RWPE2 (cell line): ENCODE measurements around the gene ATP4B.
A peak's percentile ranks its signal among the peaks of the same experiment; 100 is the strongest.

Experiments used
- ATAC-seq: fragments of 200-7000 bp; cut with Tn5 transposase; 3 replicates; pipeline ENCODE4 v1.9.1; 2021; ENCODE audit warnings: low read depth
- DNase-seq: peaks from one replicate; pipeline ENCODE4 v3.0.0-alpha.2; 2020; ENCODE audit warnings: low spot score
- H3K27ac ChIP-seq: fragments of 450-650 bp; 2 replicates; pipeline ENCODE4 v1.5.1; 2017; ENCODE audit warnings: mild to moderate bottlenecking; ENCODE audit not compliant: poor library complexity, severe bottlenecking
- H3K27me3 ChIP-seq: fragments of 250-450 bp; sonication (Bioruptor Pico); 2 replicates; pipeline ENCODE4 v1.5.1; 2021; ENCODE audit warnings: mild to moderate bottlenecking, moderate library complexity; ENCODE audit not compliant: insufficient read depth, poor library complexity, severe bottlenecking
- H3K36me3 ChIP-seq: fragments of 250-450 bp; sonication (Bioruptor Pico); 2 replicates; pipeline ENCODE4 v1.5.1; 2020; ENCODE audit warnings: low read depth, mild to moderate bottlenecking, moderate library complexity
- H3K4me1 ChIP-seq: fragments of 250-450 bp; sonication (Bioruptor Pico); 2 replicates; pipeline ENCODE4 v1.5.1; 2021; ENCODE audit warnings: mild to moderate bottlenecking, moderate library complexity; ENCODE audit not compliant: insufficient read depth, poor library complexity, severe bottlenecking
- H3K4me3 ChIP-seq: fragments of 250-450 bp; sonication (Bioruptor Pico); 2 replicates; pipeline ENCODE4 v1.5.1; 2021; ENCODE audit warnings: mild to moderate bottlenecking, moderate library complexity; ENCODE audit not compliant: severe bottlenecking
- H3K9me3 ChIP-seq: fragments of 250-450 bp; sonication (Bioruptor Pico); 2 replicates; pipeline ENCODE4 v1.5.1; 2021; ENCODE audit warnings: mild to moderate bottlenecking, moderate library complexity; ENCODE audit not compliant: severe bottlenecking
- CTCF ChIP-seq: fragments of 450-650 bp; IDR thresholded peaks from one replicate; pipeline ENCODE4 v1.5.1; 2017; ENCODE audit warnings: mild to moderate bottlenecking, moderate library complexity; ENCODE audit not compliant: poor library complexity, severe bottlenecking

Gene ATP4B

GRCh38 chr13:113607889-113608635 is 49.9 kb downstream of the ATP4B start:
- H3K4me3 ChIP-seq, result no peak overlapping the region
- no peak for TF ChIP-seq CTCF
- ATAC-seq (0 out of 3 replicates have a peak, but pooled peaks have one; percentile 24), DNase-seq (no peak)
- no peak overlapping the region for H3K27ac ChIP-seq
- no peaks in the 10 kb centered on the region for H3K9me3 ChIP-seq
- no peaks in the 10 kb centered on the region for H3K4me1 ChIP-seq
- peaks cover 57% of the 10 kb centered on the region for H3K36me3 ChIP-seq
- no peaks in the 10 kb centered on the region for H3K27me3 ChIP-seq

GRCh38 chr13:113607056-113607888 is 50.7 kb downstream of the ATP4B start:
- no peaks in the 10 kb centered on the region for H3K4me1 ChIP-seq
- no peaks in the 10 kb centered on the region for H3K27me3 ChIP-seq
- TF ChIP-seq CTCF, result no peak
- H3K4me3 ChIP-seq, result no peak overlapping the region
- no peak overlapping the region for H3K27ac ChIP-seq
- peaks cover 49% of the 10 kb centered on the region for H3K36me3 ChIP-seq
- H3K9me3 ChIP-seq, result no peaks in the 10 kb centered on the region
- DNase-seq (no peak), ATAC-seq (no peak)

- H3K27me3 ChIP-seq, result no peaks in the 10 kb centered on the region
Measured at GRCh38 chr13:113605866-113606438, 52.0 kb downstream of the ATP4B start.

GRCh38 chr13:113605461-113605860 is 52.5 kb downstream of the ATP4B start:
- H3K27me3 ChIP-seq, result no peaks in the 10 kb centered on the region
- DNase-seq (no peak), ATAC-seq (no peak)
- peaks cover 31% of the 10 kb centered on the region for H3K36me3 ChIP-seq
- no peaks in the 10 kb centered on the region for H3K4me1 ChIP-seq
- no peak for TF ChIP-seq CTCF
- H3K4me3 ChIP-seq, result no peak overlapping the region
- H3K27ac ChIP-seq, result no peak overlapping the region
- no peaks in the 10 kb centered on the region for H3K9me3 ChIP-seq

More at GRCh38 chr13:113605866-113606438, 52.0 kb downstream of the ATP4B start:
- TF ChIP-seq CTCF, result no peak
- no peak overlapping the region for H3K27ac ChIP-seq
- no peak overlapping the region for H3K4me3 ChIP-seq
- H3K36me3 ChIP-seq, result peaks cover 36% of the 10 kb centered on the region
- DNase-seq, result no peak
- ATAC-seq, result no peak
- no peaks in the 10 kb centered on the region for H3K4me1 ChIP-seq
- no peaks in the 10 kb centered on the region for H3K9me3 ChIP-seq
